ENCODE results near the gene GIMAP4.
"Not testable (repeated sequence)": the region's sequence is repeated elsewhere in the genome, so short reads cannot be mapped to it uniquely, and the experiment has no call there.

GIMAP4 gene

GRCh38 chr7:150567169-150567568, at the start of gene GIMAP4:
TSS of gene GIMAP4 (plus strand) at chr7:150567390. CDS start at chr7:150569902, 2,512 bp downstream.
- no peak for DNase-seq

GRCh38 chr7:150519310-150519709, 47.9 kb upstream of the GIMAP4 start:
- no peak for DNase-seq

- DNase-seq = no peak
These were observed 47.0 kb upstream of the GIMAP4 start for GRCh38 chr7:150520145-150520544.

GRCh38 chr7:150522931-150523330, 44.3 kb upstream of the GIMAP4 start:
- DNase-seq = not testable (repeated sequence)

- DNase-seq = no peak
These were observed 43.2 kb upstream of the GIMAP4 start for GRCh38 chr7:150524018-150524417.

GRCh38 chr7:150531704-150532103, 35.5 kb upstream of the GIMAP4 start:
- no peak for DNase-seq

GRCh38 chr7:150538259-150538658, 28.9 kb upstream of the GIMAP4 start:
- DNase-seq = no peak

GRCh38 chr7:150553163-150553562, 14.0 kb upstream of the GIMAP4 start:
- DNase-seq = no peak

- DNase-seq = no peak
These were observed 10.6 kb upstream of the GIMAP4 start for GRCh38 chr7:150556521-150557138.

- DNase-seq = no peak
These were observed 6.7 kb upstream of the GIMAP4 start for GRCh38 chr7:150560486-150560885.

- no peak for DNase-seq
These were observed 4.3 kb upstream of the GIMAP4 start for GRCh38 chr7:150562919-150563318.

- DNase-seq = no peak
These were observed 3.2 kb upstream of the GIMAP4 start for GRCh38 chr7:150564006-150564405.

GRCh38 chr7:150564566-150564965, 2.6 kb upstream of the GIMAP4 start:
- no peak for DNase-seq

- no peak for DNase-seq
These were observed 2.0 kb upstream of the GIMAP4 start for GRCh38 chr7:150565239-150565638.

- no peak for DNase-seq
These were observed 1.1 kb upstream of the GIMAP4 start for GRCh38 chr7:150566123-150566522.

GRCh38 chr7:150566572-150566971, 618 bp upstream of the GIMAP4 start:
- DNase-seq = no peak

GRCh38 chr7:150567871-150568301, 696 bp downstream of the GIMAP4 start:
- DNase-seq = no peak

GRCh38 chr7:150568714-150569113, 1.5 kb downstream of the GIMAP4 start:
- DNase-seq = no peak

- no peak for DNase-seq
These were observed 2.2 kb downstream of the GIMAP4 start for GRCh38 chr7:150569245-150569955.

- DNase-seq = no peak
These were observed 3.6 kb downstream of the GIMAP4 start for GRCh38 chr7:150570556-150571465.

- DNase-seq = no peak
These were observed 5.3 kb downstream of the GIMAP4 start for GRCh38 chr7:150572496-150572895.

- DNase-seq = peak; percentile 38
These were observed 12.9 kb downstream of the GIMAP4 start for GRCh38 chr7:150579979-150580637.

Measured in DMS153 (cell line).